HAP-1 (cell line): ENCODE data around the gene IL16.

Source experiments
- DNase-seq, 2 experiments: peaks; one replicate each; pipeline ENCODE4 v3.0.0-alpha.2; 2016 to 2020; ENCODE audit warnings: low spot score in 2 of 2
- H3K27me3 ChIP-seq: fragments of 250-450 bp; sonication (Bioruptor Pico); 2 replicates; pipeline ENCODE4 v1.5.1; 2020; ENCODE audit warnings: low read depth, mild to moderate bottlenecking, moderate library complexity
- H3K36me3 ChIP-seq: fragments of 250-450 bp; sonication (Bioruptor Pico); replicated peaks from 2 replicates; pipeline ENCODE4 v1.5.1; 2020; ENCODE audit warnings: mild to moderate bottlenecking
- H3K4me1 ChIP-seq: fragments of 250-450 bp; sonication (Bioruptor Pico); 2 replicates; pipeline ENCODE4 v1.5.1; 2020; ENCODE audit warnings: mild to moderate bottlenecking
- H3K4me3 ChIP-seq: fragments of 250-450 bp; sonication (Bioruptor Pico); 2 replicates; pipeline ENCODE4 v1.5.1; 2020; ENCODE audit warnings: mild to moderate bottlenecking, moderate library complexity
- H3K9me3 ChIP-seq: fragments of 250-450 bp; sonication (Bioruptor Pico); 2 replicates; pipeline ENCODE4 v1.5.1; 2020; ENCODE audit warnings: mild to moderate bottlenecking, moderate library complexity
- in situ Hi-C: fragments of 300-500 bp; cut with MboI; formaldehyde crosslinking; loops from 3 replicates; pipeline ENCODE4 v1.14.3; 2020; ENCODE audit warnings: low sequenced_read_pairs, inconsistent platforms, mixed read lengths

The IL16 gene

GRCh38 chr15:81225161-81225671 is 28.5 kb downstream of the IL16 start:
- Histone ChIP-seq H3K27me3 (0 out of 2 replicates have a peak, but pooled peaks cover 2% of the 10 kb centered on the region), H3K4me1 (no peaks in the 10 kb centered on the region), H3K9me3 (no peaks in the 10 kb centered on the region), H3K36me3 (no peaks in the 10 kb centered on the region), H3K4me3 (no peak overlapping the region)
- DNase-seq, result no peak
- in situ Hi-C loops, result no loop called here

- Histone ChIP-seq H3K36me3 (no peaks in the 10 kb centered on the region), H3K27me3 (0 out of 2 replicates have a peak, but pooled peaks cover 2% of the 10 kb centered on the region), H3K4me3 (no peak overlapping the region), H3K9me3 (no peaks in the 10 kb centered on the region), H3K4me1 (no peaks in the 10 kb centered on the region)
- DNase-seq, result no peak
- in situ Hi-C loops, result no loop called here
Measured at GRCh38 chr15:81227716-81228115, 31.0 kb downstream of the IL16 start.

- no peaks in the 10 kb centered on the region for H3K4me1 ChIP-seq
- DNase-seq, result no peak
- H3K9me3 ChIP-seq, result no peaks in the 10 kb centered on the region
- no peaks in the 10 kb centered on the region for H3K36me3 ChIP-seq
- in situ Hi-C loops, result no loop called here
- 0 out of 2 replicates have a peak, but pooled peaks cover 2% of the 10 kb centered on the region for H3K27me3 ChIP-seq
- no peak overlapping the region for H3K4me3 ChIP-seq
Measured at GRCh38 chr15:81229586-81229985, 32.9 kb downstream of the IL16 start.

- Histone ChIP-seq H3K4me3 (no peak overlapping the region), H3K36me3 (no peaks in the 10 kb centered on the region), H3K9me3 (no peaks in the 10 kb centered on the region), H3K27me3 (no peaks in the 10 kb centered on the region), H3K4me1 (no peaks in the 10 kb centered on the region)
- no peak for DNase-seq
- in situ Hi-C loops, result no loop called here
Measured at GRCh38 chr15:81235276-81236123, 38.8 kb downstream of the IL16 start.

- Histone ChIP-seq H3K27me3 (no peaks in the 10 kb centered on the region), H3K4me3 (no peak overlapping the region), H3K36me3 (no peaks in the 10 kb centered on the region), H3K4me1 (no peaks in the 10 kb centered on the region), H3K9me3 (no peaks in the 10 kb centered on the region)
- DNase-seq, result no peak
- in situ Hi-C loops, result no loop called here
Measured at GRCh38 chr15:81239190-81239589, 42.5 kb downstream of the IL16 start.

GRCh38 chr15:81242778-81243177 is 46.1 kb downstream of the IL16 start:
- Histone ChIP-seq H3K4me1 (no peaks in the 10 kb centered on the region), H3K36me3 (no peaks in the 10 kb centered on the region), H3K4me3 (no peak overlapping the region), H3K27me3 (no peaks in the 10 kb centered on the region), H3K9me3 (no peaks in the 10 kb centered on the region)
- DNase-seq, result no peak
- in situ Hi-C loops, result no loop called here

GRCh38 chr15:81244306-81244705 is 47.6 kb downstream of the IL16 start:
- in situ Hi-C loops, result no loop called here
- no peak for DNase-seq
- no peaks in the 10 kb centered on the region for H3K36me3 ChIP-seq
- no peak overlapping the region for H3K4me3 ChIP-seq
- H3K4me1 ChIP-seq, result no peaks in the 10 kb centered on the region
- no peaks in the 10 kb centered on the region for H3K27me3 ChIP-seq
- no peaks in the 10 kb centered on the region for H3K9me3 ChIP-seq

- in situ Hi-C loops, result no loop called here
- Histone ChIP-seq H3K27me3 (peaks cover 31% of the 10 kb centered on the region), H3K4me1 (no peaks in the 10 kb centered on the region), H3K36me3 (no peaks in the 10 kb centered on the region), H3K9me3 (no peaks in the 10 kb centered on the region), H3K4me3 (no peak overlapping the region)
- no peak for DNase-seq
Measured at GRCh38 chr15:81253846-81254245, 57.2 kb downstream of the IL16 start.

- H3K9me3 ChIP-seq, result no peaks in the 10 kb centered on the region
- DNase-seq, result no peak
- no peaks in the 10 kb centered on the region for H3K36me3 ChIP-seq
- in situ Hi-C loops, result no loop called here
- peaks cover 36% of the 10 kb centered on the region for H3K27me3 ChIP-seq
- H3K4me1 ChIP-seq, result no peaks in the 10 kb centered on the region
- no peak overlapping the region for H3K4me3 ChIP-seq
Measured at GRCh38 chr15:81254277-81254915, 57.7 kb downstream of the IL16 start.

- no peaks in the 10 kb centered on the region for H3K4me1 ChIP-seq
- H3K27me3 ChIP-seq, result peaks cover 40% of the 10 kb centered on the region
- in situ Hi-C loops, result no loop called here
- no peaks in the 10 kb centered on the region for H3K9me3 ChIP-seq
- H3K36me3 ChIP-seq, result no peaks in the 10 kb centered on the region
- H3K4me3 ChIP-seq, result no peak overlapping the region
- DNase-seq, result no peak
Measured at GRCh38 chr15:81254916-81255290, 58.2 kb downstream of the IL16 start.

GRCh38 chr15:81255315-81255957 is 58.8 kb downstream of the IL16 start:
- no peak overlapping the region for H3K4me3 ChIP-seq
- peaks cover 42% of the 10 kb centered on the region for H3K27me3 ChIP-seq
- no peak for DNase-seq
- in situ Hi-C loops, result no loop called here
- no peaks in the 10 kb centered on the region for H3K36me3 ChIP-seq
- H3K4me1 ChIP-seq, result no peaks in the 10 kb centered on the region
- no peaks in the 10 kb centered on the region for H3K9me3 ChIP-seq

- Histone ChIP-seq H3K4me1 (no peaks in the 10 kb centered on the region), H3K27me3 (peaks cover 42% of the 10 kb centered on the region), H3K36me3 (no peaks in the 10 kb centered on the region), H3K4me3 (no peak overlapping the region), H3K9me3 (no peaks in the 10 kb centered on the region)
- in situ Hi-C loops, result no loop called here
- no peak for DNase-seq
Measured at GRCh38 chr15:81255958-81256320, 59.3 kb downstream of the IL16 start.

GRCh38 chr15:81256916-81257315 is 60.2 kb downstream of the IL16 start:
- peak in 1 of 2 experiments; percentile 32 for DNase-seq
- in situ Hi-C loops, result no loop called here
- no peak overlapping the region for H3K4me3 ChIP-seq

GRCh38 chr15:81257435-81257834 is 60.8 kb downstream of the IL16 start:
- no peak for DNase-seq
- Histone ChIP-seq H3K4me1 (no peaks in the 10 kb centered on the region), H3K4me3 (no peak overlapping the region), H3K27me3 (peaks cover 47% of the 10 kb centered on the region), H3K36me3 (no peaks in the 10 kb centered on the region), H3K9me3 (no peaks in the 10 kb centered on the region)
- in situ Hi-C loops, result no loop called here

More at GRCh38 chr15:81256916-81257315, 60.2 kb downstream of the IL16 start:
- H3K36me3 ChIP-seq, result no peaks in the 10 kb centered on the region
- no peaks in the 10 kb centered on the region for H3K4me1 ChIP-seq
- H3K9me3 ChIP-seq, result no peaks in the 10 kb centered on the region
- peaks cover 46% of the 10 kb centered on the region for H3K27me3 ChIP-seq
